ENCODE results near the gene OGFOD2. TPM values are rescaled to one million over a fixed set of nuclear protein-coding genes. Genes with fewer than 3 reads are reported as not detected.

OGFOD2 gene
- total RNA-seq, 1 experiment from 2014 or later, result 21.5 TPM

- Mint-ChIP-seq H3K27me3 (ENCODE audit: unreplicated experiment) (no peaks in the 10 kb centered on the region), H3K4me1 (ENCODE audit: low read depth, unreplicated experiment) (no peaks in the 10 kb centered on the region), H3K36me3 (ENCODE audit: insufficient read depth, unreplicated experiment) (no peaks in the 10 kb centered on the region), H3K4me3 (ENCODE audit: low read depth, unreplicated experiment) (no peak overlapping the region), H3K9me3 (ENCODE audit: low read depth, unreplicated experiment) (no peaks in the 10 kb centered on the region), H3K27ac (ENCODE audit: unreplicated experiment) (no peak overlapping the region)
- BruUV-seq (replicated peaks), result no TSS peak
- intact Hi-C loops (cut with micrococcal nuclease; ENCODE audit: unreplicated experiment), result no loop called here
- TF ChIP-seq, protein P1, sequence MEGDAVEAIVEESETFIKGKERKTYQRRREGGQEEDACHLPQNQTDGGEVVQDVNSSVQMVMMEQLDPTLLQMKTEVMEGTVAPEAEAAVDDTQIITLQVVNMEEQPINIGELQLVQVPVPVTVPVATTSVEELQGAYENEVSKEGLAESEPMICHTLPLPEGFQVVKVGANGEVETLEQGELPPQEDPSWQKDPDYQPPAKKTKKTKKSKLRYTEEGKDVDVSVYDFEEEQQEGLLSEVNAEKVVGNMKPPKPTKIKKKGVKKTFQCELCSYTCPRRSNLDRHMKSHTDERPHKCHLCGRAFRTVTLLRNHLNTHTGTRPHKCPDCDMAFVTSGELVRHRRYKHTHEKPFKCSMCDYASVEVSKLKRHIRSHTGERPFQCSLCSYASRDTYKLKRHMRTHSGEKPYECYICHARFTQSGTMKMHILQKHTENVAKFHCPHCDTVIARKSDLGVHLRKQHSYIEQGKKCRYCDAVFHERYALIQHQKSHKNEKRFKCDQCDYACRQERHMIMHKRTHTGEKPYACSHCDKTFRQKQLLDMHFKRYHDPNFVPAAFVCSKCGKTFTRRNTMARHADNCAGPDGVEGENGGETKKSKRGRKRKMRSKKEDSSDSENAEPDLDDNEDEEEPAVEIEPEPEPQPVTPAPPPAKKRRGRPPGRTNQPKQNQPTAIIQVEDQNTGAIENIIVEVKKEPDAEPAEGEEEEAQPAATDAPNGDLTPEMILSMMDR (IDR thresholded peaks at IDR 0.05; ENCODE audit: unreplicated experiment), result no peak
- no peak for DNase-seq
- CTCF ChIA-PET, result interaction anchor here (0.6 kb wide), 1 partner anchor 351 kb away, joined by 4 read pairs; no protein-coding TSS in a partner anchor
Observed at GRCh38 chr12:122999986-123000420, 25.0 kb downstream of the OGFOD2 start.

- no TSS peak for BruUV-seq (replicated peaks)
- CTCF ChIA-PET, result no interaction called here
- Mint-ChIP-seq H3K9me3 (ENCODE audit: low read depth, unreplicated experiment) (no peaks in the 10 kb centered on the region), H3K36me3 (ENCODE audit: insufficient read depth, unreplicated experiment) (no peaks in the 10 kb centered on the region), H3K27ac (ENCODE audit: unreplicated experiment) (no peak overlapping the region), H3K4me3 (ENCODE audit: low read depth, unreplicated experiment) (no peak overlapping the region), H3K4me1 (ENCODE audit: low read depth, unreplicated experiment) (no peaks in the 10 kb centered on the region), H3K27me3 (ENCODE audit: unreplicated experiment) (no peaks in the 10 kb centered on the region)
- TF ChIP-seq, protein P1 (IDR thresholded peaks at IDR 0.05; ENCODE audit: unreplicated experiment), result no peak
- intact Hi-C loops (cut with micrococcal nuclease; ENCODE audit: unreplicated experiment), result no loop called here
- no peak for DNase-seq
Observed at GRCh38 chr12:123000578-123000977, 25.5 kb downstream of the OGFOD2 start.

DNA sequence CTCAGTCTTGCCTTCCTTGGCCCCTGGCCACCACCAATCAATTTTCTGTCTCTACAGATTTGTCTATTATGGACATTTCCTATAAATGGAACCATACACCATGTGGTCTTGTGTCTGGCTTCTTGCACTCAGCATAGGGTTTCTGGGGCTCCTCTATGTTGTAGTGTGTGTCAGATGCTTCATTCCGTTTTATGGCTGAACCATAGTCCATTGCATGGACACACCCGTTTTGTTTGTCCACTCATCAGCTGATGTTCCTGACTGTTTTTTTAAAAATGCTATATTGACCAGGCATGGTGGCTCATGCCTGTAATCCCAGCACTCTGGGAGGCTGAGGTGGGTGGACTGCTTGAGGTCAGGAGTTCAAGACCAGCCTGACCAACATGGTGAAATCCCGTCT lies 26.4 kb downstream of the OGFOD2 start:
- no TSS peak for BruUV-seq (replicated peaks)
- CTCF ChIA-PET, result no interaction called here
- H3K27me3 Mint-ChIP-seq (ENCODE audit: unreplicated experiment), result no peaks in the 10 kb centered on the region
- no peak for DNase-seq
- no peaks in the 10 kb centered on the region for H3K4me1 Mint-ChIP-seq (ENCODE audit: low read depth, unreplicated experiment)
- H3K36me3 Mint-ChIP-seq (ENCODE audit: insufficient read depth, unreplicated experiment), result no peaks in the 10 kb centered on the region
- TF ChIP-seq, protein P1 (IDR thresholded peaks at IDR 0.05; ENCODE audit: unreplicated experiment), result no peak
- no peak overlapping the region for H3K4me3 Mint-ChIP-seq (ENCODE audit: low read depth, unreplicated experiment)
- H3K27ac Mint-ChIP-seq (ENCODE audit: unreplicated experiment), result no peak overlapping the region
- intact Hi-C loops (cut with micrococcal nuclease; ENCODE audit: unreplicated experiment), result no loop called here
- H3K9me3 Mint-ChIP-seq (ENCODE audit: low read depth, unreplicated experiment), result no peaks in the 10 kb centered on the region

DNA sequence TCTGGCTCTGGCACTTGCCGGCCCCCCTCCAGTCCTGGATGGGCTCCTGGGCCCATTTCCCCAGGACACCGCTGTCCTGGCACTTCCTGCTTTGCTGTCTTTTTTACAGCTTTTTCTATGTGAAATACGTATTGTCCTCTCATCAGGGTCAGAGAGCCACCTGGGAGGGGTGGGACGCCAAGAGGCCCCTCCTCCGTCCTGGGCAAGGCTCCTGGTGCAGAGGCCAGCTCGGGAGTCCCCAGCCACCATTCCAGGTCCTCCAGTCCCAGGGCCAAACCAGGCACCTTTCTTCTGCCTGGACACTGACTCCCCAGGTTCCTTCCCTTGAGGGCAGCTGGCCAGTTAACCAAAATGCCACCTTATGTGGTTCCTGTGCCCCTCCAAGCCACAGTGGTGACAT lies 28.2 kb downstream of the OGFOD2 start:
- Mint-ChIP-seq H3K4me1 (ENCODE audit: low read depth, unreplicated experiment) (no peaks in the 10 kb centered on the region), H3K4me3 (ENCODE audit: low read depth, unreplicated experiment) (no peak overlapping the region), H3K36me3 (ENCODE audit: insufficient read depth, unreplicated experiment) (no peaks in the 10 kb centered on the region), H3K9me3 (ENCODE audit: low read depth, unreplicated experiment) (no peaks in the 10 kb centered on the region), H3K27me3 (ENCODE audit: unreplicated experiment) (no peaks in the 10 kb centered on the region), H3K27ac (ENCODE audit: unreplicated experiment) (no peak overlapping the region)
- no TSS peak for BruUV-seq (replicated peaks)
- CTCF ChIA-PET, result interaction anchor here (0.6 kb wide), 1 partner anchor 536 kb away, joined by 4 read pairs; no protein-coding TSS in a partner anchor
- no peak for DNase-seq
- intact Hi-C loops (cut with micrococcal nuclease; ENCODE audit: unreplicated experiment), result no loop called here
- TF ChIP-seq, protein P1 (IDR thresholded peaks at IDR 0.05; ENCODE audit: unreplicated experiment), result no peak

Measured in Calu3 (cell line).